ENCODE measurements around the gene ARHGAP15. TPM values are rescaled to one million over a fixed set of nuclear protein-coding genes. Genes with fewer than 3 reads are reported as not detected.

The ARHGAP15 gene
- total RNA-seq, 1 donor from 2014 or later: not detected

DNA sequence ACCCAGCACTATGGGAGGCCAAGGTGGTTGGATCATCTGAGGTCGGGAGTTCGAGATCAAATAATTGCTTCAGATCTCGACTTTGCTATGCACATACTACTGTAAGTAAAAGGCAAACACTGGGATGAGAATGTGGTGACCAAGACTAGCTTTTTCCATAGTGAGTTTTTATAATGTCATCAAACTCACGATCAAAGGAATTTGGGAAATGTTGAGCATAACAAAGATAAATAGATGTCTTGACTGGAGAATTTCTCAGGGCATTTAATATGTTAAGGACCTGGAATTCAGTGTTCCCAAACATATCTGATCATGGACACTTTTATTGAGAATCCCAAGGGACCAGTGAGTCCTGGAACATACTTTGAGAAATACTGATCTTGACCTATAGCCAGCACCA lies 205.6 kb downstream of the ARHGAP15 start:
- no peak for DNase-seq (ENCODE audit: low read depth)

DNA sequence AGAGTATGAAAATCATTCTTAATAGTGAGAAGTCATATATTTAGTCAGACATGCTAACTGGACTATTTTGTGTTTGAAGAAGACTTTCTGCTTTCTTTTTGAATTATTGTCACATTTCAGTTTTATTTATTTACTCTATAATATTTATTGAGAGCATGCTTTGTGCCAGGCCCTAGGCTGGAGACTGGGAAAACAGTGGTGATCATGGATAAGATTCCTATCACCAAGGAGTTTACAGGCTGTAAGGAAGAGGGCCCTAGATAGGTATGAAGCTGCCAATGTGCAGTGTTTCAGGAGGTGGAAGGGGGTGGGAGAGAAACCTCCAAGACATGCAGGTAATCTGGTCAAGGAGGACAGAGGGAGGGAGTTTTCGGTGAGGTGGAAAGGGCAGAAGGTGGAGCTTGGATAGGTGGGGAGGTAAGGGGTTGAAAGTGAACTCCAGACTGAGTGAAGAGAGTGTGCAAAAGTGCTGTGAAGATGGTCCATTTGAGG lies 207.5 kb downstream of the ARHGAP15 start:
- DNase-seq (ENCODE audit: low read depth): no peak

DNA sequence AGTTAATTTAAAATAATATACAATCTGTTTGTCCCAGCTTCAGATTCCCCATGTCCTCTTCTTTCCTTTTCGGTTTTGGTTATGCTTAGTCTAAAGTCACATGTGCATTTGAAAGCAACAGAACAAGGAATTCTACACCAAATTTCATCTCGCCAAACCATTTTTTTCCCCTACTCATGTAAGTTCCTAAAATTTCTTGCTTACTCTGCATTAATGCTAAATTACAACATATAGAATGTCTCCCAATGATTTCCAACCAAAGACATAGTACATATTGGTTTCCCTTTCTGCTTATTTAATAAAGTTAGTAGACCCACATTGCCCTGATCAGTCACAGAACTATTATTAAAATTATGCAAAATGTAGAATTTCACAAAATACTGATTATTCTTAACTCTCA lies 212.3 kb downstream of the ARHGAP15 start:
- DNase-seq (ENCODE audit: low read depth): no peak

DNA sequence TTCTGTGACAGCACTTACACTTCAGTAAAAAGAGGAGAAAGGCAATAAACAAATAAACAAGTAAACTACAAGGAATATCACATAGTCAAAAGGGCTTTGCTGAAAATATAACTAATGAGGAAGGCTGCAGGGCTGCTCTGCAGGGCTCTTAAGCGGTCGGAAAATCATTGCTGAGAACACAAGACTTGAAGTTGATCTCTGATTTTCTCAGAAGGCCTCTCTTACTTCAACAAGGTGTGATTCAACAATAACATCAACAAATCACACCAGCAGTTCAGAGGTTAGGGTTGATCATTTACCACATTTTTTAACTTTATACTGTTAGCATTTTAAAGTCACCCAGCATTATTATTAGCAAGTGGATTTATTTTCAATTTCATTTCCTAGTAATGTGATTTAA lies 215.6 kb downstream of the ARHGAP15 start:
- DNase-seq (ENCODE audit: low read depth): no peak

DNA sequence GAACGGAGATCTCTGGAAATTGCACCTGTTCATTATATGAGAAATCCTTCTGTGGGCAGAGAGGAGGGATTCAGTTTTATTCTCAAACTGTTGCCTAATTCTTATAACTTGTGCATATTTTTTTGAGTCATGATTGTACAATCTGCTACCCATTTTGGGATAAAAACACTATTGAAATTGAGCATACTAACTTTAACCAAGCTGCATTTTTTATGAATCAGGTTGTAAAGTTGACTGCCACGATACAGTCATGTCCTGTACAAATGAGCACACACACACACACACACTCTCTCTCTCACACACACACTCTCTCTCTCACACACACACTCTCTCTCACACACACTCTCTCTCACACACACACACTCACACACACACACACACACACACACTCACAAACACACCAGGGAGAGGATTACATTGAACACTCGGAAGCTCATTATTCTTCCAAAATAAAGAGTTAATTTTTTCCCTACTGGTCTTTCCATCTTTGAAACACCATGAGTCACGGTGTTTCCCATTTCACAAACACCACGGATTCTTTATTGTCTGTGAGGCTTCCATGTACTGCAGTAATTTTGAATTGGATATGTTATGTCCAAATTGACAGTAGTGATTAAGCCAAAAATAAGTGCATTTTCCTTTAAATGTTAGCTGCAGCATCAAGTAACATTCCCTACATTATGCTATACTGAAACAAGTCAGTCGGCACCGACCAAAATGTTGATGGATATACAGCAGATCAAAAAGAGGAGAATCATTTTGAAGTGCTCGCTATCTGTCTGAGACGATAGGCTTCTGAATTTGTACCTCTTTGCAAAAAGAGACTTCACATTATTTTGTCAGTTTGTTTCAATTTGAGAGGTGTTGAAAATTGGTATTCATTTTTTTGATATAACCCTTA lies 216.9 kb downstream of the ARHGAP15 start:
- peak; percentile 24 for DNase-seq (ENCODE audit: low read depth)

DNA sequence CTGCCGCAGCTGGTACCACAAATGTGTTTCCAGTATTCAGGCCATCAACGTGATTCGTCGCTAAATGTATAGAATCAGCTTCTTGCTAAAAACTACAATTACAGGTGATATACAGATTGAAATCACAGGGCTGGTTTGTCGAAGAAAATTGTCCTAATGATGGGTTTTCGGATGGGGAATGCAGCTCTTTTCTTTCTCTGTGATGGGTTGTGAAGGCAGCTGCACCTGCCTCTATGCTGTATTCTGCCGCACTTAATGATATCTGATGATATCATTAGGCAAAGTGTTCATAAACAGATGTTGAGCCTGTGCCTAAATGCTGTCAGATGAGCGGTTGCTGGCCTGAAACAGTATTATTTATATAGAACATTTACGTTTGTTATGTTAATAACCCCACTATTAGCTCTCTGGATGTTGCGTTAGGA lies 218.1 kb downstream of the ARHGAP15 start:
- no peak for DNase-seq (ENCODE audit: low read depth)

DNA sequence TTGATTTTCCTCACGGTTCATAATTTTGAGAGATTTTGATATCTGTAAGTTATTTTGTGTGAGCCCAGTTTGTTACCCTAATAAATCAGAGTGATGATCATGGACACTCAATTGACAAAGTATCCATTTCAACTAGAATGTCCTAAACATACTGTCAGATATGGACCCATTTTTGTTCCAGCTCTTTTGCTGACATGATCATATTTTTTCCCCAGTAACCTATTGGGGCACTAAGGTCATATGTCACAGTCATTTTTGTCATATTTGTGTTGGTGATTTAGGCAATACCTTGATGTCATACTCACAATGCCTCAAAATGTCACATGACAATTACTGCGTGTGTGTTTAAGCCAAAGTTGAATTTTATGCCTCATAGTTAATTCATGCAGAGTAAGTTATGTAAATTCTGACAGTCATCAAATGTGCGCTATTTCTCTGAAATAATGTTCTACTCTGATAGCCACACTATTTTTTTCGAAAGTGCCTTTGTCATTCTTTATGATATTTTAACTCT lies 218.7 kb downstream of the ARHGAP15 start:
- DNase-seq (ENCODE audit: low read depth): no peak

DNA sequence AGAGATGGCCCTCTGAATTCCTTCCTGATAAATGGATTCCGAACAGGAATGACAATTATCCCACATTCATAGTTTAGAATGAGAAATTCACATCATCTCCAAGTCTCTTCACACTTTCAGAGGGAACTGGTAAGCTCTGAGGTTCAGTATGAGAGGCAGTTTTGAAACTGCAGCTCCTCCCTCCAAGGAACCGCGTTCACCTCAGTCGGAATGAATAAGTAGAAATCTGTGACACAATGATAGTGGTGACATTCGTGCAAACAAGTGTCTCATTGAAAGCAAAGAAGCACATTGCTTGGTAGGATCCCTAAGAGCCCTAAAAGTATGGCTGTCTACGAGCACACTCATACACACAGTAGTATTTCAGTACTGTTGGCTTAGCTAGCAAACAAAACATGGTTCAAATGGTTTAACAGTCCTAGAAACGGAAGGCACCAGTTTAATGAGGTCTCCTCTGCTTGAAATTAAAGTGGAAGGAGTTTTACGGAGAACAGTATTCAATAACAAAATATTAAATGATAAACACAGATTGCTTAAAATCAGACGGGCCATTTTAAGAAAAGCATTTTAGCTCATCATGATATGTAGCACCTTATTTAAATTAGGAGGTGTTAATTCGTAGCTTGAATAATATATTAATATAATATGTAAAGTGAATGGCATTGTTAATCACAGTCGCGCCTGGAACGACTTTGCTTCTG lies 225.0 kb downstream of the ARHGAP15 start:
- DNase-seq (ENCODE audit: low read depth): no peak

DNA sequence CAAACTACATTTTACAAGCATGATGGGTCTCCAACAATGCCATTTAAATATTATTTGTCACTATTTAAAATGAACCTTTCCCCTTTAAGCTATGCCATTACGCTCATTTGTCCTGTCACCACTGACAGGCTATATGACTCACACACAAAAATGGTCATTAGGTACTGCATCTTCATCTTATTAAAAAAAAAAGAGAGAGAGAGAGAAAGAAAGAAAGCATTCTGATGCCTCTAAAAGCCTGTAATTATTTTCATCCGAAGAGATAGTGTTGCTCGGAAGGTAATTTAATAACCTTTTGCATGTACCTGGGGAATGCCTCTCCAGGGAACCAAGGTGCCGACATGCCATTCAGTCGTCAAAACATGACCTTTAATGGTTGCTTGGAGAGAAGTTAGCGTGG lies 226.7 kb downstream of the ARHGAP15 start:
- no peak for DNase-seq (ENCODE audit: low read depth)

DNA sequence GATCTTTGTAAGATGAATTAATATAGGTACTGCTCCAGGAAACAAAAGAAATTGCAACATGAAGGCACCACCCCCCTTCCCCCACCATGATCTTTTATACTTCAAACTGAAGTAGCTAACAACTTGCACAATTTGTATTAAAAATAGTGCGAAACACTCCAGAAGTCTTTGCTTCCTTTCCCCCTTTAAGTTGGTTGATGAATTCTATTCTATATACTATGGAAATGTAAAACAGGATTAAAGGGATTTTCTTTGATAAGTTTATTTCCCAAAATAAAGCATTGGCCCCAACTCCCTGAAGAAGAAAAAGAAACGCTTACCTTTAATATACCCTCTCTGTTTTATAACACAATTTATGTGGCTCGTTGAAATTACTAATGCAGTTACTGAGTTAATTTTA lies 227.1 kb downstream of the ARHGAP15 start:
- no peak for DNase-seq (ENCODE audit: low read depth)

DNA sequence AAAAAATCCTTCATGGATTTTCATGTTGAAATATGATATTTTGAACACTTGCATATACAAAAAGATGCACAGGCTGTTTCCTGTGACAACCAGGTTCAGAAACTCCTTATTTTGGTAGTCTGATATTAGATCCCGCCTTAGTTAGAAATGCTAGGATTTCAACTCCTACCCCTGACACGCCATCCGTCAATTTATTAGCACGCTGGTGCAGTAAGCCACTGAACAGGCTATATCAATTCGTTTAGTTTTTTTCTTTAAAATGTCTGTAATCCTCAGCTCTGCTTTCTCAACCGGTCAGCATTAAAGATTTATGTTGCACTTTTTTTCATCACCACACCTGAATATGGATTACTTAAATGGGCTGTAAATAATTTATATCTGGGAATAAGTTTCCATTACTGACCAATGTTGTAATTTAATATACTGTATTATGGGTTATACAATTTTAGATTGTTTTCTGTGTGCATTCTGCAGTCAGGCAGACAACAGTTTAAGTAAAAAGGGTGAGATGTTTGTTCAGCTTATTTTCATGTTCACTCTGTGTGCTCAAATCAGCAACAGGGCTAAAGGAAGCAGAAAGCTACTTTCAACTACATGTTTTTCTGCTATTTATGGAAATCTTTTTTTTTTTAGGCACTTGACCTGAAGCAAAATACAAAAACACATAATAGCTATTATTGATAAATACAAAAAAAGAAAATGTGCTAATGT lies 227.7 kb downstream of the ARHGAP15 start:
- no peak for DNase-seq (ENCODE audit: low read depth)

DNA sequence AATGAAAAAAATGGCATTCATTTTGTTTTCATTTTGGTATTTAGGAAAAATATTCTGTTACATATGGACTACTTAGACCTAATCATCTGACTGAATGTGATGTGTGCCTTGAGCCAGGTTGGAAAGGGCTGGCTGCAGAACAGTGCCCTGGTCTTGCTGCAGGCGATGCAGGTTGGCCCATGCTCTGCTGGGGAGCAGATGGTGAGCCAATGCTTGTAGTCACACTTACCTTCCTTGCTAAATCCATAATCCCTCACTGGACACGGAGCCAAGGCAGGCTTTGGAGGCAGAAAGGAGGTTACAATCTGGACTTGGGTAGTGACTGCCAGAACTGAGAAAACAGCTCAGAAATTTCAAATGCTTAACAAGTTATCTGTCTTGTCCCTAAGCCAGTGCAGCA lies 228.7 kb downstream of the ARHGAP15 start:
- no peak for DNase-seq (ENCODE audit: low read depth)

DNA sequence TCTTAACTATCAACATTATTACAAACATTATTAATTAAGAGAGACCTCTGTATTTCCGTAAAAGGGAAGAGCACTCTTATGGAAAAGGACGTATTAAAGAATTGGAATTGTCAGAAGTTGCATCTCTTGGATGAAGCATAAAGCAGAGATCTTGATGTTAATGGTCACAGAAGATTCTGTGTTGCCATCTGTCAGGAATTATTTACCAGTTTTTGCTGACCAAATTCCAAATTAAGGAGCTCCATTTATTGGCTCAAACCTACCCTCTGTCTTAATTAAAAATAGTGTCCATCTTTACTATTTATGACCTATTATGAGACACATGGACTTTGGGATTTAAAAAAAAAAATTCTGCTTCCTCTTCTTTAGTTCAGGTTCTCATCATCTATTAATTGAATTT lies 232.1 kb downstream of the ARHGAP15 start:
- DNase-seq (ENCODE audit: low read depth): no peak

DNA sequence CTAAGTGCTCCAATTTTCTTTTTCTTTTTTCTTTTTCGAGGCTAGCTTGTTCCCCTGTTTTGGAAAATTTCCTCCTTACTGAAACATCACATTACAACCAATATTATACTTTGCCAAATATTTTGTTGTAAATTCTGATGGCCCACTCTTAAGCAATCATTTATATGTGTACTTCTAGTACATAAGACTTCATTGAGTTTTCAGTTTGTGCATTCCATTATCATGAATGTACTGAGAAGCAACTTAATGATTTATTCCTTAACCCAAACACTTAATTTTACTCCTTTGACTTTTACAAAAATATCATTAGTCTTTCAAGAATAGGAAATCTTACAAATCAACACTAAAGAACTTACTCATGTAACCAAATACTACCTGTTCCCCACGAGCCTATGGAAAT lies 242.4 kb downstream of the ARHGAP15 start:
- DNase-seq (ENCODE audit: low read depth): no peak

DNA sequence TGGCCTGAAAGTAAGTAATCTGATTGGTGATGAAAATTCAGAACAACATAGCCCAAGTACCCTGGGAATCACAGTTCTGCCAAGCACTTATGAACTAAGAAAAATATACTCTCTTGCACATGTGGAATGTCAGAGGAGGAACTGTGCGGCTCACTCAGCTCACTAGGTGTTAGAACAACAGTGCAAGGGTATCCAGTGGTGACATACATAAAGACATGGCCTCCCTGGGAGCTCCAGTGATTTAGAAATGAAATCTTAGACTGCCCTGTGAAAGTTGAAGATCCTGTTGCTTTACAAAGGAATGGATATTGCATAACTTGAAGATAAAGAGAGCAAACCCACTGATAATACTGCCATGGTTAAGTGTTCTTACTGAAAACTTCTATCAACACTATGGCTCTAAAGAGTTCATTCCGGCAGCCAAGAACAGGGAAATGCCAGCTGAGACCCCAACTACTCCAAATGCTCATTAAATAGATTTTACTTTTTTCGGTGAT lies 246.2 kb downstream of the ARHGAP15 start:
- no peak for DNase-seq (ENCODE audit: low read depth)

DNA sequence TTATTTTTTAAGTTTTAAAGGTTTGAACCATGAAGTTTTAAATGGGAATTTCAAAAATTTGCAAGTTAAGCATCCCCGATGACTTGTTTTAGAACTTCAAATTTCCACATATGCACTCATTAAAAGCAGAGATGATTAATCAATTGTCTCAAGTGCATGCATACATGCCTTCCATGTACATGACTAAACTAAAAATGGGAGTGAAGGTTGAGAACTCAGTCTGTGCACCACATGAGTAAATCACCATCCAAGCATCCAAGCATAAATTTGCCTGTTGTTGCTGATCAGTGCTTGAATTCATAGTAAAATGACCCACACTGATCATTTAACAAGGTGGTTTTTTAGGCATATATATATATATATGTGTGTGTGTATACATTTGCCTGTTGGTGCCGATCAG lies 249.8 kb downstream of the ARHGAP15 start:
- DNase-seq (ENCODE audit: low read depth): no peak

DNA sequence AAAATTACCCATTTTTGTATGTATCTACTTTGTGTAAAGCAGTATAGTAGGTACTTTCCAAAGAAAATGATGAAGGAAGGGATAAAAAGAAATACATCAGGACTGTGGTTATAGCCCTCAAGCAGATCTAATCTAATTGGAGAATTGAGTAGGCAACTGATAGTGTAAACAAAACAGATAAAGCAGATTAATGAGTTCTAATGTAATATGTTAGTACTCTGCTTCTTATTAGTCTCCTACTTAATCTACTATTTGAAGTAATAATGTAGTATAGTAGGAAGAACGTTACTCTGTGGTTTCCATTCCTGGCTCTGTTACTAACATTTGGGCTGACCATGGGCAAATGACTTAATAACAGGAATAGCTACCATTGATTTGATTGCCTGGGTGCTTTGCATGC lies 250.7 kb downstream of the ARHGAP15 start:
- DNase-seq (ENCODE audit: low read depth): no peak

DNA sequence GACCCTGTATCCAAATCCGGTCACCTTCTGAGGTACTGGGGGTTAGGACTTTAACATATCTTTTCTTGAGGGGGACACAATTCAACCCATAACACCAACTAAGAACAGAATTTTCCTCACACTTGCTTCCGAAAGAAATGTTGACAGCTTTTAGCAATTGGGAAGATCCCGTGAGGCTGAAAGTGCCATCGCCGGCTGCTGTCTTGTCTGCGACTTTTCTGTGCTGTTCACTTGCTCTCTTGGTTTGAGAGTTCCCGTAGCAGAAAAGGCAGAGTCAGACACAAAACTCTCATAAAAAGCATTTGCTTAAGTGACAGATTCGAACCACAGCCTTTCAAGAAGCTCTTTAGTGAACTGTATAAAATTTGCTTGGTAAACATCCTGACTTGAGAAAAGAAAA lies 253.4 kb downstream of the ARHGAP15 start:
- no peak for DNase-seq (ENCODE audit: low read depth)

DNA sequence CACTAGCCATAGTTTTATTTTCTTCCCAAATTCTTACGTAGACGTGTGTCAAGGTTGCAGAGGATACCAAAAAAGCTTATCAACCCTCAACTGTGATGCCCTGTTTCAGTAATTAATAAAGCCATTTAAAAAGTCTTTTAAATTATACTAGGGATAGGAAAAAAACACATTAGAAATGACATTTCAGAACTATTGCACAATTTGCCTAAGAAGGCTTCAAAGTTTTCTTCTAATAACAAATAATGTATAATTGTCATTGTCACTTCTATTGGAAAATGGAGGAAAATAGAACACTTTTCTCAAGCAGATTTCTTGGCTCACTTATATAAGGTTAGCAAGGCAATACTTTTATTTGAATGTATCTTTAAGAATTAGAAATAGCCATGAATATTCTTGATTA lies 253.8 kb downstream of the ARHGAP15 start:
- DNase-seq (ENCODE audit: low read depth): no peak

DNA sequence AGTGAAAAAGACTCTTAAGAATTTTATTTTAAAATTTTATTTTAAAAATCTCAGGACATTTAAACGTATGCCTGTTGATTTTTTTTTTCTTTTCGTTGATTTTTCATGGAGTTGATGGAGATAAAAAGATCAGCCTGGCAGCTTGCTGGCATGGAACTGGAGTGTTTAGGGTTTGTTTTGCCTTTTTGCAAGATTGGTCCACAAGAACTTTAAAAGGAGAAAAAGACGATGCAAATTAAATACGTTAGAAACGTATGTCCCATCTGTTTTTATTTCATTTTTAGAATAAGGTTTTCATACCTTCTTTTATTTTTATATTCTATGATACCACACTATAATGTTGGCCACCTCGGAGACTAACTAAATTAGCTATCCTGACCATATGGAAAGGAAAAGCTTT lies 254.9 kb downstream of the ARHGAP15 start:
- no peak for DNase-seq (ENCODE audit: low read depth)

DNA sequence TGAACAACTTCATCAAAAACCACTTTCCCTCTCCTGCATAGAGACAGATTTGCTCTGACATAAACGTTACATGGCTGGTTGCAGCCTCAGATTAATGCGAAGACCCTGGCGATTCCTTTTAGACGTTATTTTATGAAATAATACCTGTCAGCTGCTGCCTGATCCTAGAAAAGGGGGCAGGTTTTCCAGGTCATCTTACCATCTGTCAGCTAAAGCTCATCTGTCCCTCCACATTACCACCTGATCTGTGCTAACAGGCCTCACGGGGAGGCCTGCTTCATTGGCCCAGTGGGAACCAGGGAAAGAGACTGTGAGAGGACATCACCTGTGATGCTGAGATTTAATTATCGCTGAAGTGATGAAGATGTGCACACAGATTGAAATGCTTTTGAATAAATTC lies 261.0 kb downstream of the ARHGAP15 start:
- no peak for DNase-seq (ENCODE audit: low read depth)
